NOMO-1 treated with DMSO at 0.1 percent for 48 hours (cell line): ENCODE results near the gene DCP1B.

ENCODE experiments used
- DNase-seq: peaks from one replicate; lab custom pipeline; 2025; ENCODE audit not compliant: unreplicated experiment; lab: John Stamatoyannopoulos, UW

Gene DCP1B

DNA sequence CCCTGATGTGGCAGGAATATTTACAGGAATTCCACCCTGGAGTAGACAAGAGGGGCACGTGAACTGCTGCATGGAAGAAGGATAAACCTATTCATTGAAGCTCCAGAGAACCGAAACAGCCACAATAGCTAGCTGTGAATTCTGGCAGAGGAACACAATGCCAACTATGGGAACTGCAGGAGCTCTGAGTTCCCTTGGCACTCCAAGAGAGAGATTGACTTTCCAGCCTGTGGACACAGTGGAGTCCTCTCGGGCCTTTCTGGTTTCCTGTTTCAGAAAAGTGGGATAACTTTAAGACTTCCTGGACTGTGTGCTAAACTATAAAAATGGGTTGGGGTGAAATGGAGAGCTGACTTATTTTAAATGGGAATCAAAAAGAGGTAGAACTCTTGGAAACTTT lies 97.7 kb downstream of the DCP1B start:
- no peak for DNase-seq

DNA sequence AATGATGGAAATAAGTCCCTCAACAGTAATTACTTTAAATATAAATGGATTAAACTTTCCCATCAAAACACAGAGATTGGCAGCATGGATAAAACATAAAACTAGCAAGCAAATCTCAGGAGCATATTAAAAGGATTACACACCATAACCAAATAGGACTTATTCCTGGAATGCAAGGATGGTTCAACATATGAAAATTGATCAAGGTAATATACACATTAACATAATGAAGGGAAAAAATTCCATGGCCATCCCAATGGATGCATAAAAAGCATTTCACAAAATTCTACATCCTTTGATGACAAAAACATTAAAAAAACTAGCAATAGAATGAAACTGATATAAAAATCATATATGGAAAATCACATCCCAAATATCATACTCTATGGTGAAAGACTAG lies 99.4 kb downstream of the DCP1B start:
- no peak for DNase-seq

DNA sequence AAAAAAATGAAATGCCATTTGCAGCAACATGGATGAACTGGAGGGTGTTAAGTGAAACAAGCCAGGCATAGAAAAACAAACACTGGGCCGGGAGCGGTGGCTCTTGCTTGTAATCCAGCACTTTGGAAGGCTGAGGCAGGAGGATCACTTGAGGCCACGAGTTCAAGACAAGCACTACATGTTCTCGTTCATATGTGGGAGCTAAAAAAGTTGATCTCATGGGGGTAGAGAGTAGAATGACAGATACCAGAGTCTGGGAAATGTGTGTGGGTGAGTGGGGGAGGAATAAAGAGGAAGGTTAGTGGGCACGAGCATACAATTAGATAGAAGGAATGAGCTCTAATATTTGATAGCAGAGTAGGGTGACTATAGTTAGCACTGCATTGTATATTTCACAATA lies 107.3 kb downstream of the DCP1B start:
- DNase-seq: no peak
